IMR-90 (cell line): ENCODE results near the gene AKAP13.

Experiments used
- POLR2A ChIP-seq: IDR thresholded peaks from 2 replicates; pipeline ENCODE4 v1.6.1; 2012; ENCODE audit warnings: mild to moderate bottlenecking, low read depth, low read length
- RCOR1 ChIP-seq: IDR thresholded peaks from 2 replicates; pipeline ENCODE4 v1.6.1; 2012; ENCODE audit warnings: mild to moderate bottlenecking, low read length, improper control_type of control experiment; ENCODE audit not compliant: insufficient replicate concordance
- TF ChIP-seq, protein P1 (sequence below): conservative IDR thresholded peaks from 2 replicates; pipeline ENCODE4 v1.5.1; 2012; ENCODE audit warnings: mild to moderate bottlenecking, low read depth, low read length, improper control_type of control experiment

DNA sequence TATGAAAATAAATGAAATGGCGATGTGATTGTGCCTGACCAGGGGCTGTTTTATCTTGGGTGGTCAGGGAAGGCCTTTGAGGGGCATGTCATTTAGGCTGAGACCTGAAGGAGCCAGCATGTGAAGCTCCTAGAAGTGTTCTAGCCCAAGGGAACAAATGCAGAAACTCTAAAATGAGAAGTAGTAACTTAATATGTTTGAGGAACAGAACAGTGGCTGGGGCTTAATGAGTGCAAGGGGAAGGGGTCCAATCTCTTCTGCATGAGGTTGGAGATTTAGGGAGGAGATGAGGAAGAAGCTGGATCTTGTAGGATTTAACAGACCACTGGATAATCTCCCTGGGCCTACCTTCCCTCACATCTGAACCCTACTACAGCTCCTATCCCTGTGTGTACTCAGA lies 110.5 kb downstream of the AKAP13 start:
- TF ChIP-seq POLR2A (no peak), RCOR1 (no peak)
- TF ChIP-seq, protein P1, sequence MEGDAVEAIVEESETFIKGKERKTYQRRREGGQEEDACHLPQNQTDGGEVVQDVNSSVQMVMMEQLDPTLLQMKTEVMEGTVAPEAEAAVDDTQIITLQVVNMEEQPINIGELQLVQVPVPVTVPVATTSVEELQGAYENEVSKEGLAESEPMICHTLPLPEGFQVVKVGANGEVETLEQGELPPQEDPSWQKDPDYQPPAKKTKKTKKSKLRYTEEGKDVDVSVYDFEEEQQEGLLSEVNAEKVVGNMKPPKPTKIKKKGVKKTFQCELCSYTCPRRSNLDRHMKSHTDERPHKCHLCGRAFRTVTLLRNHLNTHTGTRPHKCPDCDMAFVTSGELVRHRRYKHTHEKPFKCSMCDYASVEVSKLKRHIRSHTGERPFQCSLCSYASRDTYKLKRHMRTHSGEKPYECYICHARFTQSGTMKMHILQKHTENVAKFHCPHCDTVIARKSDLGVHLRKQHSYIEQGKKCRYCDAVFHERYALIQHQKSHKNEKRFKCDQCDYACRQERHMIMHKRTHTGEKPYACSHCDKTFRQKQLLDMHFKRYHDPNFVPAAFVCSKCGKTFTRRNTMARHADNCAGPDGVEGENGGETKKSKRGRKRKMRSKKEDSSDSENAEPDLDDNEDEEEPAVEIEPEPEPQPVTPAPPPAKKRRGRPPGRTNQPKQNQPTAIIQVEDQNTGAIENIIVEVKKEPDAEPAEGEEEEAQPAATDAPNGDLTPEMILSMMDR: no peak
